Testis (tissue), 3 donors: Measurements from ENCODE around the gene NDOR1. TPM values are rescaled to one million over a fixed set of nuclear protein-coding genes. Genes with fewer than 3 reads are reported as not detected.
"Not testable (repeated sequence)": the region's sequence is repeated elsewhere in the genome, so short reads cannot be mapped to it uniquely, and the experiment has no call there.

Experiments used
- DNase-seq: peaks from one replicate; pipeline ENCODE4 v3.0.0-alpha.2; 2019
- H3K27ac ChIP-seq, 2 donors: fragments of 200-600 bp; sonication (generic); one replicate each; pipeline ENCODE4 v1.5.1; 2019
- H3K27me3 ChIP-seq: fragments of 200-600 bp; sonication (generic); one replicate; pipeline ENCODE4 v1.5.1; 2019
- H3K36me3 ChIP-seq: fragments of 200-600 bp; sonication (generic); one replicate; pipeline ENCODE4 v1.5.1; 2017; ENCODE audit warnings: low read depth; ENCODE audit errors: missing control alignments
- H3K4me1 ChIP-seq: fragments of 200-600 bp; sonication (generic); one replicate; pipeline ENCODE4 v1.5.1; 2019
- H3K4me3 ChIP-seq, 2 donors: fragments of 200-600 bp; sonication (generic); one replicate each; pipeline ENCODE4 v1.5.1; 2017 to 2019
- H3K9me3 ChIP-seq: fragments of 200-600 bp; sonication (generic); one replicate; pipeline ENCODE4 v1.5.1; 2017
- CTCF ChIP-seq, 3 experiments: fragments of 450-650 bp in 2 of 3; fragments of 200-600 bp in 1 of 3; sonication (generic) in 1 of 3; IDR thresholded peaks; one replicate each; pipeline ENCODE4 v1.5.1; 2016 to 2019; ENCODE audit warnings: antibody characterized with exemption in 3 of 3, mild to moderate bottlenecking in 2 of 3, moderate library complexity in 1 of 3
- POLR2A ChIP-seq: fragments of 450-650 bp; IDR thresholded peaks from one replicate; pipeline ENCODE4 v1.6.1; 2017; ENCODE audit warnings: antibody characterized with exemption, mild to moderate bottlenecking, moderate library complexity
- WGBS, 2 donors: methylation state at CpG; one replicate each; pipeline ENCODE4 v1.1.5; 2018; 5-methylcytosine and 5-hydroxymethylcytosine counted together
- intact Hi-C: fragments of 100-400 bp; cut with DNase I; formaldehyde crosslinking; loops from one replicate; pipeline ENCODE4 v1.15.1; 2023; ENCODE audit warnings: low total_unique reads
- polyA plus RNA-seq: library from polyadenylated mRNA; stranded (reverse); fragments of 350-450 nt; fragmentation: Illumina TruSeq; extraction: RNeasy Lipid Tissue Mini Kit (QIAGEN cat#74804); gene quantifications from one replicate; pipeline ENCODE4 v1.2.3, GENCODE V29; 2014; ENCODE audit warnings: low read depth, low replicate concordance; ENCODE audit not compliant: insufficient read depth
- total RNA-seq, 2 donors: library from RNA; depleted of rRNA; stranded (reverse); fragments of >200 nt; gene quantifications; one replicate each; pipeline ENCODE4 v1.2.3, GENCODE V29; 2016

Gene NDOR1
- total and polyA plus RNA-seq, 3 donors from 2014 or later: 21.9 to 29.1 (median 27.5) TPM

GRCh38 chr9:137236936-137237421 is 31.5 kb downstream of the NDOR1 start:
- DNase-seq: no peak
- no peak overlapping the region for H3K4me3 ChIP-seq
- H3K4me1 ChIP-seq: peaks cover 36% of the 10 kb centered on the region
- no peaks in the 10 kb centered on the region for H3K9me3 ChIP-seq
- no peaks in the 10 kb centered on the region for H3K36me3 ChIP-seq
- no peak for TF ChIP-seq POLR2A
- TF ChIP-seq CTCF (IDR thresholded peaks at IDR 0.05): no peak
- intact Hi-C loops: no loop called here
- no peaks in the 10 kb centered on the region for H3K27me3 ChIP-seq
- no peak overlapping the region for H3K27ac ChIP-seq
- WGBS, 2 donors: 67% methylated on average over 11 of the region's 11 CpGs; no CpG with 5 or more reads in 1 of the 2 donors

- Histone ChIP-seq H3K9me3 (no peaks in the 10 kb centered on the region), H3K4me3 (no peak overlapping the region), H3K27ac (no peak overlapping the region), H3K4me1 (peaks cover 45% of the 10 kb centered on the region), H3K36me3 (no peaks in the 10 kb centered on the region), H3K27me3 (no peaks in the 10 kb centered on the region)
- intact Hi-C loops: no loop called here
- peak; percentile 82 for DNase-seq
- TF ChIP-seq CTCF (IDR thresholded peaks at IDR 0.05): no peak
- TF ChIP-seq POLR2A: no peak
- WGBS, 2 donors: 59 to 62% methylated on average over 10 to 13 of the region's 13 CpGs
These were observed 32.5 kb downstream of the NDOR1 start for GRCh38 chr9:137237759-137238726.

GRCh38 chr9:137239541-137240200 is 34.2 kb downstream of the NDOR1 start:
- 31 to 47% methylated on average over 26 to 27 of the region's 27 CpGs for WGBS, 2 donors
- H3K36me3 ChIP-seq, H3K9me3 ChIP-seq, DNase-seq, intact Hi-C loops, H3K27me3 ChIP-seq: not testable (repeated sequence)
- Histone ChIP-seq H3K27ac (peak overlapping the region; percentile 80 to 93), H3K4me1 (peaks cover 45% of the 10 kb centered on the region), H3K4me3 (peak overlapping the region; percentile 70 to 82)

- H3K36me3 ChIP-seq: no peaks in the 10 kb centered on the region
- intact Hi-C loops: no loop called here
- DNase-seq: peak; percentile 80
- H3K27me3 ChIP-seq: no peaks in the 10 kb centered on the region
- peaks cover 45% of the 10 kb centered on the region for H3K4me1 ChIP-seq
- TF ChIP-seq CTCF (IDR thresholded peaks at IDR 0.05) (no peak), POLR2A (no peak)
- peak overlapping the region; percentile 80 to 93 for H3K27ac ChIP-seq
- H3K9me3 ChIP-seq: no peaks in the 10 kb centered on the region
- H3K4me3 ChIP-seq: peak overlapping the region; percentile 70 to 82
- WGBS, 2 donors: 0 to 1% methylated on average over 2 to 41 of the region's 58 CpGs
These were observed 34.9 kb downstream of the NDOR1 start for GRCh38 chr9:137240318-137240840.
